Brain microvascular endothelial cell (primary cell): ENCODE measurements around the gene MPHOSPH6.

Experiments
- DNase-seq: peaks from one replicate; pipeline ENCODE4 v3.0.0-alpha.2; 2020
- H3K27ac ChIP-seq: fragments of 250-450 bp; sonication (Bioruptor Pico); 2 replicates; pipeline ENCODE4 v1.5.1; 2020; ENCODE audit warnings: mild to moderate bottlenecking, moderate library complexity
- H3K27me3 ChIP-seq: fragments of 250-450 bp; sonication (Bioruptor Pico); replicated peaks from 2 replicates; pipeline ENCODE4 v1.5.1; 2020; ENCODE audit warnings: mild to moderate bottlenecking
- H3K36me3 ChIP-seq: fragments of 250-450 bp; sonication (Bioruptor Pico); replicated peaks from 2 replicates; pipeline ENCODE4 v1.5.1; 2020; ENCODE audit warnings: mild to moderate bottlenecking
- H3K4me3 ChIP-seq: 2 replicates; pipeline ENCODE4 v1.5.1; 2011; ENCODE audit warnings: low read depth, mild to moderate bottlenecking, control low read depth, low read length, moderate library complexity
- CTCF ChIP-seq: IDR thresholded peaks from 2 replicates; pipeline ENCODE4 v1.5.1; 2011; ENCODE audit warnings: low read depth, mild to moderate bottlenecking, moderate library complexity, low read length, control low read depth, inconsistent platforms; ENCODE audit errors: missing control alignments
- in situ Hi-C: cut with HindIII; loops from 2 replicates; pipeline ENCODE4 v1.10.0; 2017; ENCODE audit warnings: low sequenced_read_pairs, low pct_ligation_motif_present

The MPHOSPH6 gene

GRCh38 chr16:82181461-82182185 is 11.6 kb upstream of the MPHOSPH6 start:
- Histone ChIP-seq H3K27ac (no peak overlapping the region), H3K4me3 (no peak overlapping the region), H3K36me3 (no peaks in the 10 kb centered on the region), H3K27me3 (peaks cover 9% of the 10 kb centered on the region)
- no peak for DNase-seq
- TF ChIP-seq CTCF = no peak
- in situ Hi-C loops = no loop called here

GRCh38 chr16:82178352-82178751 is 8.3 kb upstream of the MPHOSPH6 start:
- Histone ChIP-seq H3K36me3 (no peaks in the 10 kb centered on the region), H3K27me3 (peaks cover 14% of the 10 kb centered on the region), H3K4me3 (no peak overlapping the region), H3K27ac (no peak overlapping the region)
- DNase-seq = no peak
- no peak for TF ChIP-seq CTCF
- in situ Hi-C loops = no loop called here

- Histone ChIP-seq H3K27me3 (peaks cover 14% of the 10 kb centered on the region), H3K36me3 (no peaks in the 10 kb centered on the region), H3K27ac (no peak overlapping the region), H3K4me3 (no peak overlapping the region)
- no peak for TF ChIP-seq CTCF
- in situ Hi-C loops = no loop called here
- DNase-seq = no peak
Observed at GRCh38 chr16:82177555-82177954, 7.5 kb upstream of the MPHOSPH6 start.

GRCh38 chr16:82176204-82176603 is 6.2 kb upstream of the MPHOSPH6 start:
- in situ Hi-C loops = no loop called here
- H3K27me3 ChIP-seq = peaks cover 14% of the 10 kb centered on the region

GRCh38 chr16:82175627-82176026 is 5.6 kb upstream of the MPHOSPH6 start:
- Histone ChIP-seq H3K27me3 (peaks cover 14% of the 10 kb centered on the region), H3K4me3 (no peak overlapping the region), H3K27ac (no peak overlapping the region), H3K36me3 (no peaks in the 10 kb centered on the region)
- in situ Hi-C loops = no loop called here
- DNase-seq = no peak
- no peak for TF ChIP-seq CTCF

More at GRCh38 chr16:82176204-82176603, 6.2 kb upstream of the MPHOSPH6 start:
- Histone ChIP-seq H3K27ac (no peak overlapping the region), H3K36me3 (no peaks in the 10 kb centered on the region), H3K4me3 (no peak overlapping the region)
- TF ChIP-seq CTCF = no peak
- DNase-seq = no peak

GRCh38 chr16:82167670-82168069 is 2.4 kb downstream of the MPHOSPH6 start:
- no peak for DNase-seq
- no peak overlapping the region for H3K4me3 ChIP-seq
- TF ChIP-seq CTCF = no peak
- in situ Hi-C loops = no loop called here
- H3K27ac ChIP-seq = no peak overlapping the region
- no peaks in the 10 kb centered on the region for H3K27me3 ChIP-seq
- H3K36me3 ChIP-seq = peaks cover 11% of the 10 kb centered on the region
